NCI-H128 (cell line): ENCODE measurements around the gene PRDM12.
"Not testable (repeated sequence)": the region's sequence is repeated elsewhere in the genome, so short reads cannot be mapped to it uniquely, and the experiment has no call there.

ENCODE experiments used
- DNase-seq: peaks from one replicate; lab custom pipeline; 2025; ENCODE audit not compliant: unreplicated experiment; lab: John Stamatoyannopoulos, UW

PRDM12 gene

DNA sequence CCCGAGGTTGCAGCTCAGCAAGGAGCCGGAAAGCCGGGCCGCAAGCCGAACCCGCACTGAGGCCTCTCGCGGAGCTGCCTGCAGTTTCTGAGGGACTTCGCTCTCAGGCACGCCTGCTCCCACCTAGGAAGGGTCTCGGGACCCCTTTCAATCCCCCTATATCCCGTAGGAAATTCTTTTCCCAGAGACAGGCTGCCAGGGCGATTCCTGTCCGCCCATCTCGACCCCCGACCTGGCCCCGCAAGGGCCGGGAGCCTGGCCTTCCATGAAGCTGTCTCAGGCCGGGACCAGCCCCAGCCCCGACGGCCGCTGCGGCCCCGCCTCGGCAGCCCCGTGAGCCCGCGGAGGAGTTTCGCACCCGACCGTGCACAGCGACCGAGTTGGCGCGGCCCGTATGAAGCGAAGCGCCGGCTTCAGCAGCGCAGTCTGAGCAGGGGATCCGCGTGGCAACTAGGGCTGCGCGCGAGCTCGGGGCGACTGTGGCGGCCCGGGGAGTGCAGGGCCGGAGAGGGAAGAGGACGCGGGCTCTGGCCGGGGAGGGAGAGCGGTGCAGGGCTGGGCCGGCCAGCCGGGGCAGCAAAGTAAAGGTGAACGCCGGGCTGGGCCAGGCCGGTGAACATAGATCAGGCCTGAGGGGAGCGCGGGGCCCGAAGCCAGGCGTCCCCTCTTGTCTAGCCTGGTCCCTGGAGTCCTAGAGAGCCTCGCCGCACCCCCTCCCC is 977 bp upstream of the PRDM12 start:
- DNase-seq = no peak

DNA sequence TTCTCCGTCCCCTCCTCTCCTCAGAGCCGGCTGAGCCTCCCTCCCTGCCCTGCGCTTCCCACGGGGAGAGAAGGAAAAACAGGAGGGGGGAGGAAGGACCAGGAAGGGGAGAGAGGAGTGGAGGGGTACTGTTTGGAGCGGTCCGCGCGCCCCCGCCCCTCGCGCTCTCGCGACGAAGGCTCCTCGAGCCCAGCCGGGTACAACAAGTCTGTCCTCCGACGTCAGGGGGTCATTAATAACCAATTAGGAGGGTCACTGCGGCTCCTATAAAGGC is 480 bp upstream of the PRDM12 start:
- peak; percentile 79 for DNase-seq

DNA sequence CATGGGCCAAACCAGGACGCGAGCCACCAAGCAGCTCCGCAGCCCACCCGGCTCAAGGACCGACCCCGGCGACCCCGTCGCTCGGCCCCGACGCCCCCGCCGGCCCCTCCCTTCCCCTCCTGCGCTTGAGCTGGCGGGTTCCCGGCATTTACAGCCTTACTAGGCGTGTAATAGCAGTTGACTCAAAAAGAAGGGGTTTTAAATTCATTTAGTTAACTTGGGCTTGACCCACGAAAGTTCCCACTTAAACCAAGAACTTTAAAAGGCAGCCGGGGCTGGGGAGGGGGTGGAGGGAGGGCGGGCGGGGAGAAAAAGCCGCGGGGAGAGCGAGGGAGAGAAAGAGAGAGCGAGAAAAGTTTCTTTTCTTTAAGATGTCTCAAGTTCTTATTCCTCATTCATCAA is 636 bp downstream of the PRDM12 start:
- no peak for DNase-seq

DNA sequence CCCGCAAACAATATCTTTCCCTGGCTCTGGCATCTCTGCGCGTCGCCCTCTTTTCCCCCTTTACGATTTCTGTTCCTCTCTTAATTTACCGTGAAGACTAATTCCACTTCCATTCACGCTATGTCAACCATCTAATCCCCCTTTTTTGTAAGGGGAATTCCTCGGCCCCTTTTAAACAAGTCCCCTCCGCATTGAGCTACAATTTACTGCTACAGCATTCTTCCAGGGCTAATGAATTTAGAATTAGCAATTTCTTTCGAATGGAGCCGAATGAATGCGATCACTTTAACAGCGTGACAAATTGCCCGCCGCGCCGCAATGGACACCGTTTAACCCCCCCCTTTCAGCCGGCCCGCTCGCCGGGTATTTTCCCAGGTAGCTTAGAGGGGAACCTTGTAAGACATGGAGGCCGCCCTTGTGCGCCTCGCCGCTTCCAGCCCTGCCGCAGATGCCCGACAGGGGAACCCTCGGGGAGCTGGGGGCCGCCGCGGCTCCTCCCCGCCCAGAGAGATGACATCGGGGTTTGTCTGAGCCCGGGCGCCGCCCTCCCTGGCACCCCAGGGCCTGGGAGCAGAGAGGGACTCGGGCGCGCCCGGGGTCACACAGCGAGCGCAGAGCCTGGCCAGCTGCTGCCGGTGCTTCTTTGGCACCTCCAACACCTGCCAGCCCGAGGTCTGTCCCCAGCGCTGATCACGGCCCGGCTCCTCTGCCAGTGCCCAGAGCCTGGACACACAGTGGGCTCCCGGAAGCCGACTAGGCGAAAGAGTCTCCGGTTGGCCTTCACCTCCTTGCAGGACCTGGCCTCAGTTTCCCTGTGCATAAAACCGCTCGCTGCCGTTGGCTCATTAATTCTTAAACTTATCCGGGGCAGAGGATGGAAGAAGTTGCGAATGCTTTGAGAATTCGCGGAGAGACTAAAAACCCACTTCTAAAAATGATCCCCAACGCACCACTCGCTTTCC is 1.3 kb downstream of the PRDM12 start:
- no peak for DNase-seq

DNA sequence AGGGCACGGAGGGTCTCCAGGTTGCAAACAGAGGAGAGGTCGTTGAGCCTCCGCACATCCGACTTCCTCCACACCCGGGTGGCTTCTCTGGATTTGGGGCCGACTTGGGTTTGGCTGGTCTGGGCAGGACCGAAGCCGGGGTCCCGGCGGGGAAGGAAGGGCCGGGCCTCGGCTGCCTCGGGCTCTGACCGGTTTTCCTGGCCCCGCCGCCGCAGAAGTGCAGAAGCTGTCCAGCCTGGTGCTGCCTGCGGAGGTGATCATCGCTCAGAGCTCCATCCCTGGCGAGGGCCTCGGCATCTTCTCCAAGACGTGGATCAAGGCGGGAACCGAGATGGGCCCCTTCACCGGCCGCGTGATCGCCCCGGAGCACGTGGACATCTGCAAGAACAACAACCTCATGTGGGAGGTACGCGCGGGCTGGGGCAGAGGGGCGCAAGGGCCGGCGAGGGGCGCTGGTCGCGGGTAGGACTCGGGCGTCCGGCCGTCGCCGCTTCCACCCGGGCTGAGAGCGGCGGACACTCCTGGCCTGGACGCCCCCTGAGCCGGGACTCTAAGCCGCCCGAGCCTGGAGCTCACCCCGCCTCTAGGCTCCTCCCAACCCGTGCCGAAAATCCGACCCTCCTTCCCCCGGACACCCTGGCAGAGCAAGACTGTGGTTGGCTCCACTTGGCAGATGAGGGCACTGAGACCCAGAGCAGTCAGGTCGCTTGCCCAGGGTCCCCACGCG is 2.2 kb downstream of the PRDM12 start:
- no peak for DNase-seq

DNA sequence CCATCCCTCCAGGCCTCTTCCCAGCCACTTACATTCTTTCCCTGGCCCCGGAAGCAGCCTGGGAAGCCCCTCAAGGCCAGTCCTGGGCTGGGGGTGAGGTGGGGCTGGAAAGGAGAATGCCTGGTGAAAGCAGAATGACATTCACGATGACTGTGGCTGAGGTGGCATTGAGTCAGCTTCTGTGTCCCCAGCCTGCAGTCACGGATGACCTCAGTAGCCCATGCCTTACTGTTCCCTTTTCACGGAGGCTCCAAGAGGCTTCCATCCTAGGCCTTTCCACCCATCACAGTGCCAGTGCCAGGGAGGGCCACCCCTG is 2.7 kb downstream of the PRDM12 start:
- no peak for DNase-seq

DNA sequence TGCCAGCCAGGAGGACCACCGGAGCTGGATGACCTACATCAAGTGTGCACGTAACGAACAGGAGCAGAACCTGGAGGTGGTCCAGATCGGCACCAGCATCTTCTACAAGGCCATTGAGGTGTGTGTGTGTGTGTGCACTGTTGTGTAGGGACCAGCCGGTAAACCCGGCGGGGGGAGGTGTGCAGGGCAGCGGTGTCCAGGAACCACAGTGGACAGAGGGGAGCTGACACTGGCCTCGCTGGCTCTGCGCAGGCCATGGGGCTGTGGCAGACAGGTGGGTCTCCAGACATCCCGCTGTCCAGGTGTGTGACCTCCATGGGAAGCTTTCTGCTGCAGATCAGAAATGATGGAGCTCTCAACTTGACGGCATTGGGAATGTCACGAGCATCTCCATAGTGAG is 3.8 kb downstream of the PRDM12 start:
- no peak for DNase-seq

DNA sequence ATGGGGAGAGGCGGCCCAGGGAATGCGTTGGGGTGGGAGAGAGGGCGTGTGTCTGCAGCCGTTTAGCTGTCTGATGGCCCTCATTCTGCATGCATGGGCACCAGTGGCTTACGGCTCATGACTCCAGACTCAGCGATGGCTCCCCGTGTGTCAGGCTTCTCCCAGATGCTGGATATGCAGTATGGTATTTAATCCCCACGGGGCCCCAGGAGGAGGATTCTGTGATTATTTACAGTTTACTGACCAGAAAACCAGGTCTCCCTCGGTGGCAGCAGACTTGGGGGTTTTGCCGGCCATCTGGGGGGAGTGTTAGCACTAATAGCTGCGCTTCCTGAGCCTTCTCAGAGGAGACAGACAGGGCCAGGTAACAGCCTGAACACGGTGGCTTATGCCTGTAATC is 4.3 kb downstream of the PRDM12 start:
- DNase-seq = no peak

DNA sequence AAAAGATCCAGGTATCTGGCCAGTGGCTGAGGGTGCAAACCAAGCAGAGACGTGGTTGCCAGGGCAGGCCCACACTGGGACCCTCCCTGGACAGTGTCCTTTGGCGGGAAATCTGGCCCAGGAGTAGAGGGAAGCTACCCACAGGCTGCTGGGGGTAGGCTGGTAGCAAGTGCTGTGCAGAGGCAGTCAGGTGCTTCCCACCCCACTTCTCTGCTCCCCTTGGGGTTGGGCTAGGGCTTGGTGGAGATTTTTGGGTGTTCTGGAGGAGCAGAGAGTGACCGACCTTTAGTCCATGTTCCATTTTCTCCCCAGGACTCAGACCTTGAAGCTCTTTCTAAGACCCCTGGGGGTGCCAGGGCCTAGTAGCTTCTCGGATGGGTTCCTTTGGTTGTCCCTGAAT is 5.6 kb downstream of the PRDM12 start:
- no peak for DNase-seq

DNA sequence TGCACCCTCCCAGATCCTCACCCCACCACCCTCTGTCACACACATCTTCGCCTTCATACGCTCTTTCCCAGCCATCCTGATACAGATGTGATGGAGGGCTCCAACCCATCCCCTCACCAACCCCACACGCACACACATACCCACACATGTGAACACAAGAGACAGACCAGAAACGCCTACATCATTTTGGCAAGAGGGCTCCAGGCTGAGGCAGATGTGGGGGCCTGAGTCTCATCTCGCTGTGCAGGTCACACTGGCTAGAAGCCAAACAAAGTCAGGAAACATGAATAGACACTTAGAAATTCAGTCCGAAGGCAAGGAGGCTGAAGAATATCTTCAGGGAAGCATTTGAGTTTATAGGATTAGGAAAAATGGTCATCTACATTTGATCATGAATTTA is 6.2 kb downstream of the PRDM12 start:
- no peak for DNase-seq

DNA sequence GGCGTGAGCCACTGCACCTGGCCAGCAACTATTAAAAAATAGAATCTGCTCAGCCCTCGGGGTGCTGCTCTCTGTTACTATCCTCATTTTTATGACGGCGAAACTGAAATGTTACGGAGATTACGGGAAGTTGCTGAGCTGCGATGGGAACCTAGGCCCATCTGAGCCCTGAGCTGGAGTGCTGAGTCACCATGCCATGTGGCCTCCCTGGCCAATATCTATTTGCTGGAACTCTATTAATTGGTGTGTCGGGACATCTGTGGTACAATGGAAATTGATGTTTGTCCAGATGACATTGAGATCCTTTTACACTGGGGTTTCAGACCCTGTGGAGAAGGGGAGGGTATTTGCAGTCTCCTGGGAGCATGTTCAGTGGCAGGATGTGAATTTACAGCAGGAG is 8.1 kb downstream of the PRDM12 start:
- DNase-seq = no peak

DNA sequence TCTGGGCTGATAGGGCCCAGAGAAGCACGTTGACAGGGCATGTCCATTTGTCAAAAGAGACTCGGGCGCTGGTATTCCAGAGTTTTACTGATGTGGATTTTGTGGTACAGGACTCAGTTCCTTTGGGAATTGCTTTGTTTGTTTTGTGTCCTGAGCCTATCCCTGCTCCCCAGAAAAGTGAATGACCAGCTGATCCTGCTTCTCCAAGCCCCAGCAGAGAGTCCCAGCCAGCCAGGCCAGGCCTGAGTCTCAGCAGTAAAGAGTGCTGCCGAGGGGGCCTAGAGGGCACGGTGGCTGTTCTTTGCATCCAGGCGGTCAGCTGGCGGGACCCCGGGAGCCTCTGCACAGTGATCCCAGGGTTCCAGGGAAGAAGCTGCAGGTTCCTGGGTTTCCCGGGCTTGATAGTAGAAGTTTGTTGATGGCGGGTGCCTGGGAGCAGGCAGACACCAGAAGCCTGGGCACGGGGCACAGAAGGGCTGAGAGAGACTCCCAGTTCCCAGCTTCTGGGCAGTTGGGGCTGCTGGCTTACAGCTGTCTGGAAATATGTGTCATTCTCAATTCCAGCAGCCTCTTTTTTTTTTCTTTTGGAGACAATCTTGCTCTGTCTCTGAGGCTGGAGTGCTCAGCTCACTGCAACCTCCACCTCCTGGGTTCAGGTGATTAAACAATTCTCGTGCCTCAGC is 8.7 kb downstream of the PRDM12 start:
- no peak for DNase-seq

DNA sequence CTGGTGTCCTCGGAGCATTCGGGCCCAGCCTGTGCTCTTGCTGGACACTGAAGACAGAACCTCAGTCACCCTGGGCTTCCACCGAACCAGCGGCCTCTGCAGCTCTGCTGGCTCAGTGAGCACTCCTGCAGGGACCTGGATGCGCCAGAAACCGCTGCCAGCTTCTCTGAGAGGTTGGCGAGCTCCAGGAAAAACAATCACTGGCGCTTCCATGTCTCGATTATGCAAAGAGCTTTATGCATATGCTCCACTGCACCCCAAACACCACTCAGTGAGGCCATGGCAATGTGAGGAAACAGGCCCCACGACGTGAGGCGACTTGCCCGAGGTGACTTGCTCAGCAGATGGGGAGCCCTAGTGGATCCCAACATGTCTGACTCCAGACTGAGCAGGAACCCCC is 11.0 kb downstream of the PRDM12 start:
- no peak for DNase-seq

DNA sequence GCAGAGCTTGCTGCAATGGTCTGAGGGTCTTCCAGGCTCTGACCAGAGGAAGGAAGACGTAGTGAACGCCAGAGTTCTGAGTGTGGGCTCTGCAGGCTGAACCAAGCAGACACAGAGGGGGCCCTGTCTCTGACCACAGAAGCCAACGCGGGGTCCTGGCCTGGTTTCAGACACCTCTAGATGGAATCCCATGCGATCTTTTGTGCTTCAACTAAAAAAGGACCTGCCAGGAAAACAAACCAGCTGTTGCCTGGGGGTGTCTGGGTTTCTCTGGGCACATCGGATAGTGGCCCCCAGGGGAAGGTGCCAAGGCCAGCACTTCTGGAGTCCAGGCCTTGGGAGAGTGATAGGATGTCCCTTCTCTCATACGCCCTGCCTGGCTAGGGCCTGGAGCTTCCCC is 12.9 kb downstream of the PRDM12 start:
- DNase-seq = no peak

DNA sequence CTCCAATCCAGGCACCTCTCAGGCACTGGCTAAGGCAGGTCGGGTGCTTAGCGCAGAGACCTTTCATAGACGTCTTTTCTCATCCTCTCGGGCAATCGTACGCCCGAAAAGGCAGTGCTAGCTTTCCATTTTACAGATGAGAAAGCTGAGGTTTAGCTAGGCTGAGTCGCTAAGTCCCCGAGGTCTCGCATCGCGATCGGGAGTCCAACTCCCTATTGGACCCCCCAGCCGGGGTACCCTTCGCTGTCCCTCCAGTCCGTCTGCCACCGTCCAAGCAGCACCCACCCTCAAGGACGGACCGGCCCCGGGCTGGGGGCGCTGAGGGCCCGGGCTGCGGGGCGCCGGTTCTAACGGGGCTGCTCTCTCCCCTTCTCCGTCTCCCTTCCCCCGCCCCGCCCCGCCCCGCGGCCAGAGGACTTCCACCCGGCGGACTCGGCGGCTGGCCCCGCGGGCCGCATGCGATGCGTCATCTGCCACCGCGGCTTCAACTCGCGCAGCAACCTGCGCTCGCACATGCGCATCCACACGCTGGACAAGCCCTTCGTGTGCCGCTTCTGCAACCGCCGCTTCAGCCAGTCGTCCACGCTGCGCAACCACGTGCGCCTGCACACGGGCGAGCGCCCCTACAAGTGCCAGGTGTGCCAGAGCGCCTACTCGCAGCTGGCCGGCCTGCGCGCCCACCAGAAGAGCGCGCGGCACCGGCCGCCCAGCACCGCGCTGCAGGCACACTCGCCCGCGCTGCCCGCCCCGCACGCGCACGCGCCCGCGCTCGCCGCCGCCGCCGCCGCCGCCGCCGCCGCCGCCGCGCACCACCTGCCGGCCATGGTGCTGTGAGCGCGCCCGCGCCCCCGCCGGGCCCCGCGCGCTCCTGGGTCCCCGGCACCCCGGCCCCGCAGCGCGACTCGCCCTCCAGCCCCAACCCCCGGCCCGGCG is 16.7 kb downstream of the PRDM12 start:
- DNase-seq = no peak

DNA sequence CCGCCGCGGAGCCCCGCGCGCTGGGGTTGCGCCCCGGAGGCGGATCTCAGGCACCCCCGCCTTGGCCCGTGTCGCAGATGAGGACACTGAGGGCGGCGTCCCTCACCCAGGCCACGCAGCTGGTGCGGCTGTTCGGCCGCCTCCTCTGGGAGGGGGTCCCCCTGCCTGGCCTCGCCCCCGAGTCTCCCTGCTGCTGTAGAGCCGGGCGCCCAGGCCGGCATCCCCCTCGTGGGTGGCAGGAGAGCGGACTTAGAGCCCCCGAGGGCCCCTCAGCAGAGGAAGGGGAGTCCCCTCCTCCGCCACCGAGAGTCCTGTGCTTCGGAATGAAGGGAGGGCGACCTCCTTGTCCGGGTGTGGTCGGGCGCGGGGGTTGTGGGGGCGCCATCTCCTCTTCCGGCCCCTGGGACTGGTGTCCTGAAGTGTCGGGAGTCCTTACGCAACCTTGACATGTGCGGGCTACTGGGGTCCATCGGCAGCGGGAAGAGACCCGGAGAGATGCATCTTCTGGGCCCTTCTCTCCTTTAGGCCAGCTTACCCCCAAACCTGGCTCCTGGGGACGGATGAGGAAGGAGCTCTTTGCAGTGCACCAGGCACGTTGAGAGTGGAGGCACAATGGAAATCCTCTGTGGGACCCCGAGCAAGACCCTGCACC is 17.5 kb downstream of the PRDM12 start:
- no peak for DNase-seq

DNA sequence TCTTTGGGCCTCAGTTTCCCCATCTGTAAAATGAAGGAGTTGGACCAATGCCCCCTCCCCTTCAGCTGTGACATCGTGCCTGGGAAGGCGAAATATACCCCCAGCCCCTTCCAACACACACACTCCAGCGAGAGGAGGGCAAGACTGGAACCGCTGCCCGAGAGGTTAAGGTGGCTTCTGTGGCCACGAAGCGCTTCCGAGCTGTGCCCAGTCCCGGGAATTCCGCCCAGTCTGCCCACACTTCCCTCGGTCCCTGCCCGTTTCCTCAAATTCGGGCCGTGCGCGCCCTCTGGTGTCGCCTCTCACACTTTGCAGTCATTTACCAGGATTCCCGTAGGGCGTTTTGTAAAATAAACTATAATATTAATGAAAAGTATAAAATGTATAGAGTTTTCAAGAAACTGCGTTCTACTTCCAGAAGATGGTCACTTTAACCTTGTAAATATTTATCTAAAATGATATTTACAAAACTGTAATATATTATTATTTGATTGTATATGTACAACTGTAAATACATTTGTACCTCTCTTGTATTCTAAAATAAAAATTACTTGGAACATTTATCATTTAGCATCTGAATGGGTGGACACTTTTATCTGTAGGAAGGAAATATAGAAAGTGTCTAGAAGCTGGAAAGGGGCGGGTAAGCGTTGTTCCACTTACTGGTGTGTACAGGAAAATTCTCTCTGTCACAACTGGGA is 18.2 kb downstream of the PRDM12 start:
- peak; percentile 64 for DNase-seq

DNA sequence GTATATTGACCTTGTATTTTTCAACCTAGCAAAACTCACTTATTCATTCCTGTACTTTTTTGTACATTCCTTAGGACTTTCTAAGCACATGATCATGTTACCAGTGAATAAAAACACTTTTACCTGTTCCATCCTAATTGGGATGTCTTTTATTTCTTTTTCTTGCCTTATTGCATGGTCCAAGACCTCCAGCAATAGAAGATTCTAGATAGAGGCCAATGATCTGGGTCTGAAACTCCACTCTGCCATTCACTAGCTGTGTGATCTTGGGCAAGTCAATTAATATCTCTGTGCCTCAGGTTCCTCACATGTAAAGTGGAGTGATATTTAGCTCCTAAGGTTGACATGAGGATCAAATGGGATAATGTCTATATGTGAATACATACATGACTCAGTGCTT is 20.7 kb downstream of the PRDM12 start:
- DNase-seq = no peak

DNA sequence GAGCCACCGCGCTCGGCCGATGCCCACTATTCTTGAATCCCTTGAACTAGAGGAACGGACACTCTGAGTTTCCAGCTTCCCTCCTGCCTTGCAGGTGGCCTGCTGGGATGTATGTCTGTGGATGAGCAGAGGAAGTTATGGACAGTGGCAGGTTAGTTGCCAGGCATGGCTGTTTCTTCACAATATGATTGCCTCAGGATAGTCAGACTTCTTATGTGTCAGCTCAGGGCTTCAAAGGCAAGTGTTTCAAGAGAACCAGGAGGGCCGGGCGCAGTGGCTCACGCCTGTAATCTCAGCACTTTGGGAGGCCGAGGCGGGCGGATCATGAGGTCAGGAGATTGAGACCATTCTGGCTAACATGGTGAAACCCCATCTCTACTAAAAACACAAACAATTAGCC is 21.6 kb downstream of the PRDM12 start:
- DNase-seq = not testable (repeated sequence)
